Endothelial cell of umbilical vein (primary cell): Measurements from ENCODE around the gene SCUBE3. TPM values are rescaled to one million over a fixed set of nuclear protein-coding genes. Genes with fewer than 3 reads are reported as not detected.

ENCODE experiments used
- BruUV-seq: library from RNA; stranded (reverse); fragments of 400-500 nt; replicated peaks from 2 replicates; lab custom pipeline; 2021; lab: Mats Ljungman, UMichigan
- CTCF ChIA-PET: fragments of 300-600, 350-600 bp; sonication (Branson Sonifier 250); formaldehyde crosslinking; loops from one replicate; lab custom pipeline; 2021; ENCODE audit warnings: antibody characterized with exemption, inconsistent platforms; lab: Charles Lee
- POLR2A ChIA-PET: fragments of 300-600, 350-600 bp; sonication (Branson Sonifier 250); formaldehyde crosslinking; loops from one replicate; lab custom pipeline; 2021; ENCODE audit warnings: antibody characterized with exemption, inconsistent platforms; lab: Charles Lee
- DNase-seq: peaks from one replicate; pipeline ENCODE4 v3.0.0-alpha.2; 2011; ENCODE audit warnings: low read depth, low spot score
- FAIRE-seq: peaks from 2 replicates; lab custom pipeline; 2011; peaks lifted over from hg19 to GRCh38; lab: Jason Lieb, UNC
- H2AFZ ChIP-seq: 2 replicates; pipeline ENCODE4 v1.6.0; 2012; ENCODE audit warnings: low read depth, low read length, control low read depth, inconsistent platforms
- H3K27ac ChIP-seq: 2 replicates; pipeline ENCODE4 v1.5.1; 2011; ENCODE audit warnings: low read depth, mild to moderate bottlenecking, control low read depth, low read length, moderate library complexity; ENCODE audit not compliant: insufficient read depth
- H3K27me3 ChIP-seq, 2 experiments: 2 replicates each; pipeline versions ENCODE4 v1.6.0 to v1.6.1; 2011; ENCODE audit warnings: low read length in 2 of 2, mixed read lengths in 1 of 2; ENCODE audit not compliant: control insufficient read depth in 2 of 2, insufficient read depth in 2 of 2
- H3K36me3 ChIP-seq, 2 experiments: 2 replicates in 1 of 2; 3 replicates in 1 of 2; pipeline ENCODE4 v1.5.1; 2011; ENCODE audit warnings: low read length in 2 of 2, mild to moderate bottlenecking in 1 of 2, moderate library complexity in 1 of 2; ENCODE audit not compliant: control insufficient read depth in 2 of 2, insufficient read depth in 2 of 2; ENCODE audit errors: extremely low read depth in 1 of 2
- H3K4me1 ChIP-seq: 3 replicates; pipeline ENCODE4 v1.5.1; 2011; ENCODE audit warnings: mild to moderate bottlenecking, low read length; ENCODE audit not compliant: control insufficient read depth, insufficient read depth; ENCODE audit errors: extremely low read depth
- H3K4me2 ChIP-seq: 2 replicates; pipeline ENCODE4 v1.6.1; 2011; ENCODE audit warnings: low read length, control low read depth, mixed read lengths; ENCODE audit not compliant: insufficient read depth
- H3K4me3 ChIP-seq, 3 experiments: fragments of 200-600 bp in 1 of 3; sonication (generic), shearing (Covaris generic) in 1 of 3; replicated peaks in 1 of 3; 2 replicates each; pipeline ENCODE4 v1.5.1; 2011 to 2016; ENCODE audit warnings: control low read depth in 3 of 3, low read length in 3 of 3, mild to moderate bottlenecking in 2 of 3, inconsistent platforms in 1 of 3, low read depth in 1 of 3, moderate library complexity in 1 of 3; ENCODE audit not compliant: insufficient read depth in 1 of 3
- H3K79me2 ChIP-seq: 2 replicates; pipeline ENCODE4 v1.6.0; 2012; ENCODE audit warnings: low read length, inconsistent platforms; ENCODE audit not compliant: control insufficient read depth, insufficient read depth
- H3K9ac ChIP-seq: replicated peaks from 2 replicates; pipeline ENCODE3; 2011; ENCODE audit warnings: low read length, control low read depth; ENCODE audit not compliant: insufficient read depth; ENCODE audit errors: extremely low read depth
- H3K9me1 ChIP-seq: replicated peaks from 3 replicates; pipeline ENCODE4 v1.6.0; 2011; ENCODE audit warnings: mild to moderate bottlenecking, low read length; ENCODE audit not compliant: control insufficient read depth, insufficient read depth; ENCODE audit errors: extremely low read depth
- H3K9me3 ChIP-seq: replicated peaks from 2 replicates; pipeline ENCODE4 v1.5.1; 2012; ENCODE audit warnings: low read length, inconsistent platforms; ENCODE audit not compliant: control insufficient read depth, insufficient read depth
- H4K20me1 ChIP-seq: replicated peaks from 2 replicates; pipeline ENCODE3; 2011; ENCODE audit warnings: mild to moderate bottlenecking, low read length; ENCODE audit not compliant: control insufficient read depth, insufficient read depth; ENCODE audit errors: extremely low read depth
- CTCF ChIP-seq, 2 donors: IDR thresholded peaks; 1 replicate in 1 of 2; 2 replicates in 1 of 2; pipeline ENCODE4 v1.5.1; 2011; ENCODE audit warnings: low read length in 2 of 2, mild to moderate bottlenecking in 2 of 2, moderate library complexity in 2 of 2, control low read depth in 1 of 2, inconsistent platforms in 1 of 2, low read depth in 1 of 2; ENCODE audit not compliant: insufficient read depth in 1 of 2; ENCODE audit errors: extremely low read depth in 1 of 2
- EZH2 ChIP-seq: IDR thresholded peaks from 2 replicates; pipeline ENCODE4 v1.6.1; 2012; ENCODE audit warnings: borderline replicate concordance, low read depth, mild to moderate bottlenecking, moderate library complexity, low read length, inconsistent platforms; ENCODE audit not compliant: severe bottlenecking
- FOS ChIP-seq: IDR thresholded peaks from 2 replicates; pipeline ENCODE4 v1.6.1; 2011; ENCODE audit warnings: mild to moderate bottlenecking, low read length, moderate library complexity, borderline replicate concordance; ENCODE audit not compliant: insufficient read depth
- GATA2 ChIP-seq: IDR thresholded peaks from 2 replicates; pipeline ENCODE4 v1.7.0; 2011; ENCODE audit warnings: low read depth, mild to moderate bottlenecking, moderate library complexity, mixed read lengths, low read length; ENCODE audit not compliant: insufficient read length, insufficient read depth
- MAX ChIP-seq: IDR thresholded peaks from 2 replicates; pipeline ENCODE4 v1.6.1; 2011; ENCODE audit not compliant: insufficient read depth, insufficient read length
- MYC ChIP-seq: IDR thresholded peaks from one replicate; pipeline ENCODE4 v1.6.1; 2011; ENCODE audit warnings: mild to moderate bottlenecking, low read depth, low read length
- POLR2A ChIP-seq: IDR thresholded peaks from 2 replicates; pipeline ENCODE4 v1.6.1; 2012; ENCODE audit warnings: low read depth, mild to moderate bottlenecking, control low read depth, low read length
- POLR2AphosphoS5 ChIP-seq: IDR thresholded peaks from 2 replicates; pipeline ENCODE4 v1.6.1; 2012; ENCODE audit warnings: low read depth, mild to moderate bottlenecking, control low read depth, low read length, moderate library complexity; ENCODE audit not compliant: insufficient read depth
- dilution Hi-C: fragments of 300-500 bp; cut with MboI; formaldehyde crosslinking; loops from one replicate; pipeline ENCODE4 v1.15.0; 2019; ENCODE audit warnings: low sequenced_read_pairs; ENCODE audit not compliant: extremely low pct_ligation_motif_present
- intact Hi-C: fragments of 100-400 bp; cut with micrococcal nuclease; formaldehyde crosslinking; loops from one replicate; pipeline ENCODE4 v1.10.0; 2022
- polyA plus RNA-seq, 4 experiments: library from polyadenylated mRNA; depleted of rRNA in 3 of 4; stranded (reverse) in 3 of 4; unstranded in 1 of 4; fragments of >200 nt; gene quantifications; 2 replicates each; pipeline versions ENCODE4 v1.2.1 to v1.2.3, GENCODE V29; 2011 to 2012; ENCODE audit warnings: missing spikeins in 1 of 4
- total RNA-seq: library from RNA; stranded (reverse); gene quantifications from 2 replicates; pipeline ENCODE4 v1.2.3, GENCODE V29; 2021

The SCUBE3 gene
- total and polyA plus RNA-seq, 2 donors (not counting 3 experiments of a cell fraction or from before 2014, with no cell fraction given): 1.1 to 1.5 TPM

GRCh38 chr6:35240838-35241801 lies 27.4 kb downstream of the SCUBE3 start:
- no peaks in the 10 kb centered on the region for H3K79me2 ChIP-seq
- POLR2A ChIA-PET: no interaction called here
- H3K4me3 ChIP-seq: no peak overlapping the region
- CTCF ChIA-PET: interaction anchor here (0.6 to 7.8 kb wide), 49 partner anchors 8 to 1524 kb away, joined by 3 to 181 read pairs (median 5); partner anchors contain the start of genes ANKS1A, SCUBE3, TCP11 and ZNF76
- H3K27me3 ChIP-seq: no peaks in the 10 kb centered on the region
- DNase-seq (peak; percentile 65), FAIRE-seq (peak; percentile 87)
- no peak overlapping the region for H3K9ac ChIP-seq
- no peak for TF ChIP-seq FOS
- peak; percentile 86 to 94 for TF ChIP-seq CTCF (IDR thresholded peaks at IDR 0.05; ENCODE audit: extremely low read depth in 1 of 2, insufficient read depth in 1 of 2, low read depth in 1 of 2, low read length in 2 of 2)
- no peak for TF ChIP-seq MYC
- TF ChIP-seq GATA2: no peak
- no peak for TF ChIP-seq MAX
- TF ChIP-seq POLR2A: no peak
- TF ChIP-seq POLR2AphosphoS5: no peak
- no peak for TF ChIP-seq EZH2
- no peaks in the 10 kb centered on the region for H4K20me1 ChIP-seq
- H3K4me2 ChIP-seq: no peak overlapping the region
- no peak overlapping the region for H2AFZ ChIP-seq
- H3K4me1 ChIP-seq: peaks cover 20% of the 10 kb centered on the region
- no peaks in the 10 kb centered on the region for H3K9me1 ChIP-seq
- BruUV-seq: no TSS peak
- H3K9me3 ChIP-seq: no peaks in the 10 kb centered on the region
- no peak overlapping the region for H3K27ac ChIP-seq
- H3K36me3 ChIP-seq: peaks cover 0 to 5% of the 10 kb centered on the region in 2 experiments
- intact Hi-C loops: loop anchor here (1.0 to 2.0 kb wide), 3 partner anchors 36 to 254 kb away; no protein-coding TSS in a partner anchor
- dilution Hi-C loops: no loop called here
